GM12872 (cell line): ENCODE measurements around the gene SPP1.
A peak's percentile ranks its signal among the peaks of the same experiment; 100 is the strongest.

Experiments used
- CTCF ChIP-seq: IDR thresholded peaks from 3 replicates; pipeline ENCODE4 v1.5.1; 2011; ENCODE audit warnings: low read depth, mild to moderate bottlenecking, low read length, moderate library complexity; ENCODE audit not compliant: insufficient read depth

SPP1 gene

GRCh38 chr4:87982446-87983010 is 7.0 kb downstream of the SPP1 start:
- TF ChIP-seq CTCF = no peak

- no peak for TF ChIP-seq CTCF
These were observed 8.5 kb downstream of the SPP1 start for GRCh38 chr4:87983996-87984395.

GRCh38 chr4:87985097-87985886 is 9.8 kb downstream of the SPP1 start:
- peak; percentile 90 for TF ChIP-seq CTCF

- no peak for TF ChIP-seq CTCF
These were observed 10.3 kb downstream of the SPP1 start for GRCh38 chr4:87985887-87986200.

- no peak for TF ChIP-seq CTCF
These were observed 11.0 kb downstream of the SPP1 start for GRCh38 chr4:87986508-87986907.

- TF ChIP-seq CTCF = no peak
These were observed 14.3 kb downstream of the SPP1 start for GRCh38 chr4:87989765-87990164.

- no peak for TF ChIP-seq CTCF
These were observed 19.9 kb downstream of the SPP1 start for GRCh38 chr4:87995435-87995834.
